Mucosa of descending colon (tissue), 3 donors: ENCODE data around the gene SEC14L1. TPM values are rescaled to one million over a fixed set of nuclear protein-coding genes. Genes with fewer than 3 reads are reported as not detected.
"Not testable (repeated sequence)": the region's sequence is repeated elsewhere in the genome, so short reads cannot be mapped to it uniquely, and the experiment has no call there.

Experiments
- ATAC-seq: fragments of 200-7000 bp; cut with Tn5 transposase; one replicate; pipeline ENCODE4 v1.9.1; 2020; ENCODE audit warnings: mild to moderate bottlenecking, moderate library complexity
- DNase-seq, 3 donors: peaks; one replicate each; pipeline ENCODE4 v3.0.0-alpha.2; 2020
- H3K36me3 ChIP-seq: fragments of 200-600 bp; one replicate; pipeline ENCODE4 v1.8.0; 2021; ENCODE audit warnings: low read depth, mild to moderate bottlenecking
- H3K4me1 ChIP-seq: fragments of 200-600 bp; one replicate; pipeline ENCODE4 v1.8.0; 2021; ENCODE audit warnings: low read depth, mild to moderate bottlenecking
- H3K4me3 ChIP-seq: fragments of 200-600 bp; one replicate; pipeline ENCODE4 v1.8.0; 2021; ENCODE audit warnings: mild to moderate bottlenecking
- H3K9me3 ChIP-seq: fragments of 200-600 bp; one replicate; pipeline ENCODE4 v1.8.0; 2021; ENCODE audit warnings: mild to moderate bottlenecking
- intact Hi-C, 2 donors: fragments of 100-400 bp; cut with DNase I in 1 of 2; cut with micrococcal nuclease in 1 of 2; formaldehyde crosslinking; loops; one replicate each; pipeline versions ENCODE4 v1.11.0 to v1.11.1; 2022; cut with DNase I, micrococcal nuclease
- total RNA-seq, 3 donors: library from RNA; stranded (reverse); fragmentation: NEBNext Ultra II Directional in 2 of 3; extraction: Animal tissue kit (Norgen Biotek cat#: 25700) in 2 of 3; gene quantifications; one replicate each; pipeline versions ENCODE4 v1.2.1 to v1.2.4, GENCODE V29; 2021 to 2023
- TF ChIP-seq, protein P1 (sequence below): fragments of 200-600 bp; IDR thresholded peaks from one replicate; pipeline ENCODE4 v1.8.0; 2022; ENCODE audit warnings: antibody characterized with exemption, mild to moderate bottlenecking
- donor health status: DM: no; HTN: no; CAD: no; lungs with moderate emphysema.
- donor health status: DM: no; HTN: no; CAD: no.
- donor health status: DM: no; HTN: yes; CAD: no.

The SEC14L1 gene
- total RNA-seq, 3 donors from 2014 or later = 24.5 to 44.6 (median 44.0) TPM

DNA sequence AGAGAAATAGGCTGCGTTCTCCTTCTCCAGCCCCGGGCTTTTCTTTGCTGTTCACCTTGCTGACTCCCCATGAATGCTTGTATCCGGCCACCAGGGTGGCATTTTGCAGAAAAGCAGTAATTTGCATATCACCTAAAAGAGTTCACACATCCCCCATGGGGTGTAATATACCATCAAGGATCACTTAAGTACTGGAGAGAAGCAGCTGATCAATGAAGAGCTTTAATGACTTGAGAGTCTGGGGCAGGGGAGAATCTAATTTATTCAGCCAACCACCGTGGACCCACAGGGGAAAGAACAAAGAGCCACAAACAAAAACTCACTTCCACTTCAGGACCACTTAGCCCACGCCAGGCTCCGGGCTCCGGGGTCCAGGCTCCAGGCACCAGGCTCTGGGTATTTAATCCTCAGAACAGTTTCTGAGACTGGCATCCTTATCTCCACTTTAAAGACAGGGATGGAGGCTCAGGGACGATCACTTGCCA, 33.9 kb upstream of the SEC14L1 start:
- intact Hi-C loops = no loop called here
- TF ChIP-seq, protein P1, sequence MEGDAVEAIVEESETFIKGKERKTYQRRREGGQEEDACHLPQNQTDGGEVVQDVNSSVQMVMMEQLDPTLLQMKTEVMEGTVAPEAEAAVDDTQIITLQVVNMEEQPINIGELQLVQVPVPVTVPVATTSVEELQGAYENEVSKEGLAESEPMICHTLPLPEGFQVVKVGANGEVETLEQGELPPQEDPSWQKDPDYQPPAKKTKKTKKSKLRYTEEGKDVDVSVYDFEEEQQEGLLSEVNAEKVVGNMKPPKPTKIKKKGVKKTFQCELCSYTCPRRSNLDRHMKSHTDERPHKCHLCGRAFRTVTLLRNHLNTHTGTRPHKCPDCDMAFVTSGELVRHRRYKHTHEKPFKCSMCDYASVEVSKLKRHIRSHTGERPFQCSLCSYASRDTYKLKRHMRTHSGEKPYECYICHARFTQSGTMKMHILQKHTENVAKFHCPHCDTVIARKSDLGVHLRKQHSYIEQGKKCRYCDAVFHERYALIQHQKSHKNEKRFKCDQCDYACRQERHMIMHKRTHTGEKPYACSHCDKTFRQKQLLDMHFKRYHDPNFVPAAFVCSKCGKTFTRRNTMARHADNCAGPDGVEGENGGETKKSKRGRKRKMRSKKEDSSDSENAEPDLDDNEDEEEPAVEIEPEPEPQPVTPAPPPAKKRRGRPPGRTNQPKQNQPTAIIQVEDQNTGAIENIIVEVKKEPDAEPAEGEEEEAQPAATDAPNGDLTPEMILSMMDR = no peak
- DNase-seq = no peak
- H3K9me3 ChIP-seq = no peaks in the 10 kb centered on the region
- no peak overlapping the region for H3K4me3 ChIP-seq
- ATAC-seq = no peak
- H3K36me3 ChIP-seq = no peaks in the 10 kb centered on the region
- H3K4me1 ChIP-seq = peaks cover 9% of the 10 kb centered on the region

GRCh38 chr17:77107506-77108433, 33.0 kb upstream of the SEC14L1 start:
- DNase-seq (no peak), ATAC-seq (no peak)
- Histone ChIP-seq H3K36me3 (no peaks in the 10 kb centered on the region), H3K9me3 (no peaks in the 10 kb centered on the region), H3K4me1 (peaks cover 13% of the 10 kb centered on the region), H3K4me3 (no peak overlapping the region)
- intact Hi-C loops = no loop called here
- TF ChIP-seq, protein P1 = no peak

- no peak for ATAC-seq
- Histone ChIP-seq H3K4me3 (no peak overlapping the region), H3K4me1 (peaks cover 13% of the 10 kb centered on the region), H3K9me3 (no peaks in the 10 kb centered on the region), H3K36me3 (no peaks in the 10 kb centered on the region)
- DNase-seq = no peak
- TF ChIP-seq, protein P1 = no peak
- intact Hi-C loops = no loop called here
Measured at GRCh38 chr17:77109159-77109759, 31.5 kb upstream of the SEC14L1 start.

GRCh38 chr17:77109764-77110359, 30.9 kb upstream of the SEC14L1 start:
- H3K36me3 ChIP-seq = no peaks in the 10 kb centered on the region
- H3K9me3 ChIP-seq = no peaks in the 10 kb centered on the region
- peak; percentile 32 for ATAC-seq
- H3K4me3 ChIP-seq = no peak overlapping the region
- TF ChIP-seq, protein P1 = no peak
- peaks cover 13% of the 10 kb centered on the region for H3K4me1 ChIP-seq
- no peak for DNase-seq
- intact Hi-C loops = no loop called here

- H3K9me3 ChIP-seq, H3K4me3 ChIP-seq, H3K36me3 ChIP-seq, intact Hi-C loops, DNase-seq: not testable (repeated sequence)
- H3K4me1 ChIP-seq = peaks cover 13% of the 10 kb centered on the region
- peak; percentile 56 for ATAC-seq
Measured at GRCh38 chr17:77111165-77111933, 29.4 kb upstream of the SEC14L1 start.
